Fibroblast of lung (primary cell): Measurements from ENCODE around the gene XPNPEP3. TPM values are rescaled to one million over a fixed set of nuclear protein-coding genes. Genes with fewer than 3 reads are reported as not detected.

ENCODE experiments used
- DNase-seq, 2 donors: peaks; one replicate each; pipeline versions ENCODE4 v3.0.0 to v3.0.0-alpha.2; 2010; ENCODE audit warnings: low read depth in 2 of 2
- H2AFZ ChIP-seq: 2 replicates; pipeline ENCODE4 v1.5.1; 2012; ENCODE audit warnings: low read length, control low read depth, inconsistent platforms
- H3K27ac ChIP-seq: 2 replicates; pipeline ENCODE4 v1.5.1; 2011; ENCODE audit warnings: low read length, control low read depth; ENCODE audit not compliant: insufficient read depth
- H3K27me3 ChIP-seq: 2 replicates; pipeline ENCODE4 v1.5.1; 2011; ENCODE audit warnings: mild to moderate bottlenecking, low read length; ENCODE audit not compliant: control insufficient read depth, insufficient read depth
- H3K36me3 ChIP-seq: 2 replicates; pipeline ENCODE4 v1.5.1; 2011; ENCODE audit warnings: low read length; ENCODE audit not compliant: control insufficient read depth, insufficient read depth
- H3K4me1 ChIP-seq: 2 replicates; pipeline ENCODE4 v1.5.1; 2011; ENCODE audit warnings: low read length; ENCODE audit not compliant: control insufficient read depth, insufficient read depth; ENCODE audit errors: extremely low read depth
- H3K4me2 ChIP-seq: 2 replicates; pipeline ENCODE4 v1.5.1; 2011; ENCODE audit warnings: low read length, control low read depth; ENCODE audit not compliant: insufficient read depth; ENCODE audit errors: extremely low read depth
- H3K4me3 ChIP-seq, 4 experiments: fragments of 200-600 bp in 1 of 4; sonication (generic) in 1 of 4; replicated peaks in 1 of 4; 2 replicates each; pipeline ENCODE4 v1.5.1; 2011 to 2016; ENCODE audit warnings: low read length in 4 of 4, low read depth in 3 of 4, mild to moderate bottlenecking in 3 of 4, control low read depth in 2 of 4, inconsistent platforms in 1 of 4, mixed read lengths in 1 of 4; ENCODE audit not compliant: insufficient read depth in 1 of 4; ENCODE audit errors: control extremely low read depth in 1 of 4
- H3K79me2 ChIP-seq: 2 replicates; pipeline ENCODE4 v1.5.1; 2012; ENCODE audit warnings: mild to moderate bottlenecking, low read length, inconsistent platforms; ENCODE audit not compliant: control insufficient read depth, insufficient read depth
- H3K9ac ChIP-seq: 2 replicates; pipeline ENCODE4 v1.5.1; 2011; ENCODE audit warnings: mild to moderate bottlenecking, low read length, control low read depth; ENCODE audit not compliant: insufficient read depth
- H3K9me3 ChIP-seq: 2 replicates; pipeline ENCODE4 v1.5.1; 2012; ENCODE audit warnings: low read depth, low read length; ENCODE audit not compliant: control insufficient read depth, insufficient read depth
- H4K20me1 ChIP-seq: 2 replicates; pipeline ENCODE4 v1.5.1; 2011; ENCODE audit warnings: low read length; ENCODE audit not compliant: control insufficient read depth, insufficient read depth; ENCODE audit errors: extremely low read depth
- CTCF ChIP-seq, 2 donors: IDR thresholded peaks in 1 of 2; conservative IDR thresholded peaks in 1 of 2; 1 replicate in 1 of 2; 2 replicates in 1 of 2; pipeline ENCODE4 v1.5.1; 2011 to 2012; ENCODE audit warnings: low read length in 2 of 2, control low read depth in 1 of 2, inconsistent platforms in 1 of 2, low read depth in 1 of 2, mild to moderate bottlenecking in 1 of 2
- EZH2 ChIP-seq: IDR thresholded peaks from 2 replicates; pipeline ENCODE4 v1.5.1; 2012; ENCODE audit warnings: low read length, control low read depth, mild to moderate bottlenecking; ENCODE audit errors: missing control alignments
- polyA plus RNA-seq, 2 donors: library from polyadenylated mRNA; depleted of rRNA in 1 of 2; stranded (reverse) in 1 of 2; unstranded in 1 of 2; fragments of >200 nt; gene quantifications; 2 replicates each; pipeline ENCODE4 v1.2.1, GENCODE V29; 2011 to 2012; ENCODE audit warnings: missing spikeins in 1 of 2
- total RNA-seq: library from RNA; depleted of rRNA; stranded (reverse); fragments of >200 nt; gene quantifications from 2 replicates; pipeline ENCODE4 v1.2.1, GENCODE V29; 2014

Gene XPNPEP3
- total and polyA plus RNA-seq, 2 donors (not counting 1 experiment from before 2014, with no cell fraction given): 9.1 to 15.2 TPM

DNA sequence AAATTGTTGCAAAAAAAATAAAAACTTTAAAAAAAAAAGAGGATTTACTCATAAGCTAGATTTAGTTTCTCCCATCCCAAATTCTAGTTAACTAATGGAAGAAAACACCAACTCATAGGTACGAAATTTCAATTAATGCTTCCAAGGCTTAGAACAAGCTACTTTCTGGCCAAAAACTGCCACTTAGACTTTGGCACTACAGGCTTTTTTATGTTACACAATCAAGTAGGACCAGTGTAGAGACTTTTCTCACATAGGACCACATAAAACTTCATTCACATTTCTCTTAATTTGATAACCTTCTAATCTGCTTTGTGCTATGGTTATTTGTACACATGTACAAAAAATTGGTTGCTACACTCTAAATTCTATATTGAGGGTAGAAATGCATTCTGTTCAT lies 3.6 kb upstream of the XPNPEP3 start:
- H3K79me2 ChIP-seq: peaks cover 82% of the 10 kb centered on the region
- DNase-seq: no peak
- no peaks in the 10 kb centered on the region for H4K20me1 ChIP-seq
- no peak overlapping the region for H2AFZ ChIP-seq
- peak overlapping the region; percentile 76 for H3K4me2 ChIP-seq
- no peaks in the 10 kb centered on the region for H3K9me3 ChIP-seq
- H3K4me1 ChIP-seq: peaks cover 3% of the 10 kb centered on the region
- TF ChIP-seq CTCF (conservative IDR thresholded peaks at IDR 0.05 in 1 of 2, IDR thresholded peaks at IDR 0.05 in 1 of 2; ENCODE audit: low read depth in 1 of 2, low read length in 2 of 2) (no peak), EZH2 (no peak)
- H3K27ac ChIP-seq: no peak overlapping the region
- no peak overlapping the region for H3K9ac ChIP-seq
- H3K36me3 ChIP-seq: peaks cover 3% of the 10 kb centered on the region
- H3K27me3 ChIP-seq: no peaks in the 10 kb centered on the region
- peak overlapping the region; percentile 5 to 99 (median 73) for H3K4me3 ChIP-seq

DNA sequence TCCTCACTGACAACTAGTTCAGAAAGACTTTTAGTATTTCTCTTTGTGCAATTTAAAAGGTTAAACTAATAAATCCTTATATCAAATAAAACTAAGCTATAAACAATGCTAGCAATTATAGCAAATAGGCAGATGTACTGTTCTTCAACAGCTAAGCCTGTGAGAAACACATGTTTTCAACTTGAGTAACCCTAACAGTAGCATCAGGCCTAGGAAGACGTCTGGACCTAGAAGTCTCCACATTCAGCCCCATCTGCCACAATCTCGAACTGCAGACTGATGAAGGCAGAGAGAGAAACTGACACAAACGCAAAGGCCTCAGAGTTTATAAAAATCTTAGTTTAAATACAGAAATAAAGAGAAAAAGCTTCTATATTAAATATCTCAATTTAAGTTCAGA lies 3.0 kb upstream of the XPNPEP3 start:
- Histone ChIP-seq H3K36me3 (peaks cover 2% of the 10 kb centered on the region), H3K9me3 (no peaks in the 10 kb centered on the region), H3K4me1 (peaks cover 3% of the 10 kb centered on the region), H4K20me1 (no peaks in the 10 kb centered on the region), H3K4me3 (peak overlapping the region; percentile 24 to 99 (median 73)), H3K27ac (no peak overlapping the region), H3K79me2 (peaks cover 85% of the 10 kb centered on the region), H3K4me2 (peak overlapping the region; percentile 76), H3K27me3 (no peaks in the 10 kb centered on the region), H2AFZ (no peak overlapping the region), H3K9ac (no peak overlapping the region)
- DNase-seq: peak; percentile 12 to 15
- TF ChIP-seq EZH2 (no peak), CTCF (conservative IDR thresholded peaks at IDR 0.05 in 1 of 2, IDR thresholded peaks at IDR 0.05 in 1 of 2; ENCODE audit: low read depth in 1 of 2, low read length in 2 of 2) (no peak)

DNA sequence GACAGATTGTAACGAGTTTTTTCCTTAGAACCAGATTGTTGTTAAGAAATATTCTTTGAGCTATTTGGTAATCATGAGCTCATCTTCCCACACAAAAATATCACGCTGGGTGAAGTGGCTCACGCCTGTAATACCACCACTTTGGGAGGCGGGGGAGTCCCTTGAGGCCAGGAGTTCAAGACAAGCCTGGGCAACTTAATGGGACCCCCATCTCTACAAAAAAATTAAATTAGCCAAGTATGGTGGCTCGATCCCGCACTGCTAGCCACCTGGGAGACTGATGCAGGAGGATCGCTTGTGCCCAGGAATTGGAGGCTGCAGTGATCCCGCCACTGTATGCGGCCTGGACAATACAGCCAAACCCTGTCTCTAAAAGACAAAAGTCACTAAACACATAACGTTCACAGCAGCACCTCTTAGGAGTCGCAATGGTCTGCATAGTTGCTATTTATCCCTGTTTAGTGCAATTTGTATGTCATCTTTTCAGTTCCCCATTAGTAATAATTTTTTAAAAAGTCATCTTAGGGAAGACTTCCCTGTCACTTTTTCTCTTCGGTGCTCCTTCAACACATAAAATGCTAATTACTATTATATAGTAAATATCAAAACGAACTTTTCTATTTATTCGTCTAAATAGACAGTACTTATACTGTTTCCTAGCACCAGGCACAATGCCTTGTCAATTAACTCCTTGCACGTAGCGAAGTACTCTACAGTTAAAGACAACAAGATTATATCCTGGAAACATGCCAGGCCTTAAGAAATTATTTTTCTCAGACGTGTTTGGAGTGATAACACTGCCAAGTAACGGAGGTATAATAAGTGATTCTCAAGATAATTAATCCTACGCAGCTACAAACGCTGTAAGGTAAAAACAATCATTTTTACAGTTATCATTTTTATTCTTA lies 1.6 kb upstream of the XPNPEP3 start:
- H3K36me3 ChIP-seq: no peaks in the 10 kb centered on the region
- peaks cover 3% of the 10 kb centered on the region for H3K4me1 ChIP-seq
- peak overlapping the region; percentile 93 for H3K27ac ChIP-seq
- no peak overlapping the region for H2AFZ ChIP-seq
- peaks cover 91% of the 10 kb centered on the region for H3K79me2 ChIP-seq
- H3K4me2 ChIP-seq: peak overlapping the region; percentile 76
- peak; percentile 24 to 29 for DNase-seq
- H3K4me3 ChIP-seq: peak overlapping the region; percentile 59 to 99 (median 86)
- no peak overlapping the region for H3K9ac ChIP-seq
- H4K20me1 ChIP-seq: no peaks in the 10 kb centered on the region
- no peaks in the 10 kb centered on the region for H3K27me3 ChIP-seq
- TF ChIP-seq CTCF (conservative IDR thresholded peaks at IDR 0.05 in 1 of 2, IDR thresholded peaks at IDR 0.05 in 1 of 2; ENCODE audit: low read depth in 1 of 2, low read length in 2 of 2) (no peak), EZH2 (no peak)
- no peaks in the 10 kb centered on the region for H3K9me3 ChIP-seq
